Measurements from ENCODE around the gene SIPA1. TPM values are rescaled to one million over a fixed set of nuclear protein-coding genes. Genes with fewer than 3 reads are reported as not detected.

SIPA1 gene
- total RNA-seq, 2 experiments from 2014 or later, result 95.4 to 156 TPM

DNA sequence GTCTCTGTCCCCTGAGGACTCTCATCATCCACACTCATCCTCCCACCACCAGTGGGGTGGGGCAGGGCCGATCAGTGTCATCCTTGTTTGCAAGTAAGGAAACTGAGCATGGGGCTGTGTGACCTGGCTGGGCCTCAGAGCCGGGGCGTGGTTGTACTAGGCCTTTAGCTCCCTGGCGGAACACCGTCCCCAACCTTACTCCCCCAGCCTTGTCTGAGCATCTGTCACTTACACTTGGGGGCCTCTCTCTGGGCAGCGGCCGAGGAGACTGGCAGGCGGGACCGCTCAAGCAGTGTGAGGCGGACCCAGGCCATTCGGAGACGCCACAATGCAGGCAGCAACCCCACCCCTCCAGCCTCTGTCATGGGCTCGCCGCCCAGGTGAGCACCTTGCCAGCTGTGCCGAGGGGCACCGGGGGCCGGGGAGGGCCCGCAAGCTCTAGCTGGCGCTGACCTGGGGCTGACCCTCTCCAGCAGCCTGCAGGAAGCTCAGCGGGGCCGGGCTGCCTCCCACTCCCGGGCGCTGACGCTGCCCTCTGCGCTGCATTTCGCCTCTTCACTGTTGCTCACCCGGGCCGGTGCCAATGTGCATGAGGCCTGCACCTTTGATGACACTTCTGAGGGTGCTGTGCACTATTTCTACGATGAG is 18.5 kb upstream of the SIPA1 start:
- Histone ChIP-seq H3K36me3 (ENCODE audit: insufficient read depth, low read length) (peaks cover 69% of the 10 kb centered on the region), H3K9me2 (ENCODE audit: insufficient read depth, low read length) (no peaks in the 10 kb centered on the region), H3K4me3 (ENCODE audit: low read depth, low read length, poor library complexity, severe bottlenecking) (no peak overlapping the region), H2AFZ (ENCODE audit: low read length) (no peak overlapping the region), H3K79me2 (ENCODE audit: insufficient read depth, low read depth, low read length) (peaks cover 29% of the 10 kb centered on the region), H3K4me1 (ENCODE audit: insufficient read depth, low read length, poor library complexity, severe bottlenecking) (peaks cover 20% of the 10 kb centered on the region), H3K9me3 (ENCODE audit: low read length) (no peaks in the 10 kb centered on the region), H3K27ac (ENCODE audit: low read depth, low read length, poor library complexity, severe bottlenecking) (no peak overlapping the region), H3K4me2 (ENCODE audit: low read length) (no peak overlapping the region), H4K20me1 (ENCODE audit: insufficient read depth, low read length) (no peaks in the 10 kb centered on the region)
- no peak for DNase-seq (ENCODE audit: low spot score)
- TF ChIP-seq, protein P1, sequence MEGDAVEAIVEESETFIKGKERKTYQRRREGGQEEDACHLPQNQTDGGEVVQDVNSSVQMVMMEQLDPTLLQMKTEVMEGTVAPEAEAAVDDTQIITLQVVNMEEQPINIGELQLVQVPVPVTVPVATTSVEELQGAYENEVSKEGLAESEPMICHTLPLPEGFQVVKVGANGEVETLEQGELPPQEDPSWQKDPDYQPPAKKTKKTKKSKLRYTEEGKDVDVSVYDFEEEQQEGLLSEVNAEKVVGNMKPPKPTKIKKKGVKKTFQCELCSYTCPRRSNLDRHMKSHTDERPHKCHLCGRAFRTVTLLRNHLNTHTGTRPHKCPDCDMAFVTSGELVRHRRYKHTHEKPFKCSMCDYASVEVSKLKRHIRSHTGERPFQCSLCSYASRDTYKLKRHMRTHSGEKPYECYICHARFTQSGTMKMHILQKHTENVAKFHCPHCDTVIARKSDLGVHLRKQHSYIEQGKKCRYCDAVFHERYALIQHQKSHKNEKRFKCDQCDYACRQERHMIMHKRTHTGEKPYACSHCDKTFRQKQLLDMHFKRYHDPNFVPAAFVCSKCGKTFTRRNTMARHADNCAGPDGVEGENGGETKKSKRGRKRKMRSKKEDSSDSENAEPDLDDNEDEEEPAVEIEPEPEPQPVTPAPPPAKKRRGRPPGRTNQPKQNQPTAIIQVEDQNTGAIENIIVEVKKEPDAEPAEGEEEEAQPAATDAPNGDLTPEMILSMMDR (conservative IDR thresholded peaks at IDR 0.05; ENCODE audit: low read length), result no peak
- no peak for TF ChIP-seq EZH2phosphoT487 (IDR thresholded peaks at IDR 0.05; ENCODE audit: borderline replicate concordance, low read depth, low read length)
- CTCF ChIA-PET (ENCODE audit: unreplicated experiment), result no interaction called here
- intact Hi-C loops (cut with micrococcal nuclease; ENCODE audit: unreplicated experiment), result no loop called here
- BruUV-seq (replicated peaks), result no TSS peak
- POLR2A ChIA-PET, result no interaction called here

GRCh38 chr11:65620666-65621065 is 17.2 kb upstream of the SIPA1 start:
- H3K36me3 ChIP-seq (ENCODE audit: insufficient read depth, low read length), result peaks cover 80% of the 10 kb centered on the region
- intact Hi-C loops (cut with micrococcal nuclease; ENCODE audit: unreplicated experiment), result no loop called here
- no peaks in the 10 kb centered on the region for H4K20me1 ChIP-seq (ENCODE audit: insufficient read depth, low read length)
- ChIA-PET POLR2A (no interaction called here), CTCF (ENCODE audit: unreplicated experiment) (interaction anchor here (0.6 kb wide), 1 partner anchor 31 kb away, joined by 4 read pairs; no protein-coding TSS in a partner anchor)
- no peak overlapping the region for H3K4me2 ChIP-seq (ENCODE audit: low read length)
- no peaks in the 10 kb centered on the region for H3K9me3 ChIP-seq (ENCODE audit: low read length)
- no peak for DNase-seq (ENCODE audit: low spot score)
- no peaks in the 10 kb centered on the region for H3K9me2 ChIP-seq (ENCODE audit: insufficient read depth, low read length)
- H3K27ac ChIP-seq (ENCODE audit: low read depth, low read length, poor library complexity, severe bottlenecking), result no peak overlapping the region
- BruUV-seq (replicated peaks), result no TSS peak
- H3K79me2 ChIP-seq (ENCODE audit: insufficient read depth, low read depth, low read length), result peaks cover 28% of the 10 kb centered on the region
- peaks cover 20% of the 10 kb centered on the region for H3K4me1 ChIP-seq (ENCODE audit: insufficient read depth, low read length, poor library complexity, severe bottlenecking)
- no peak overlapping the region for H2AFZ ChIP-seq (ENCODE audit: low read length)
- no peak overlapping the region for H3K4me3 ChIP-seq (ENCODE audit: low read depth, low read length, poor library complexity, severe bottlenecking)
- TF ChIP-seq, protein P1 (conservative IDR thresholded peaks at IDR 0.05; ENCODE audit: low read length), result no peak
- TF ChIP-seq EZH2phosphoT487 (IDR thresholded peaks at IDR 0.05; ENCODE audit: borderline replicate concordance, low read depth, low read length), result no peak

- ChIA-PET POLR2A (no interaction called here), CTCF (ENCODE audit: unreplicated experiment) (no interaction called here)
- Histone ChIP-seq H3K4me2 (ENCODE audit: low read length) (no peak overlapping the region), H3K9me3 (ENCODE audit: low read length) (no peaks in the 10 kb centered on the region), H3K27ac (ENCODE audit: low read depth, low read length, poor library complexity, severe bottlenecking) (no peak overlapping the region), H3K4me3 (ENCODE audit: low read depth, low read length, poor library complexity, severe bottlenecking) (no peak overlapping the region), H3K79me2 (ENCODE audit: insufficient read depth, low read depth, low read length) (peaks cover 21% of the 10 kb centered on the region), H4K20me1 (ENCODE audit: insufficient read depth, low read length) (no peaks in the 10 kb centered on the region), H3K4me1 (ENCODE audit: insufficient read depth, low read length, poor library complexity, severe bottlenecking) (peaks cover 20% of the 10 kb centered on the region), H3K36me3 (ENCODE audit: insufficient read depth, low read length) (peaks cover 88% of the 10 kb centered on the region), H3K9me2 (ENCODE audit: insufficient read depth, low read length) (no peaks in the 10 kb centered on the region), H2AFZ (ENCODE audit: low read length) (no peak overlapping the region)
- no TSS peak for BruUV-seq (replicated peaks)
- TF ChIP-seq EZH2phosphoT487 (IDR thresholded peaks at IDR 0.05; ENCODE audit: borderline replicate concordance, low read depth, low read length), result no peak
- TF ChIP-seq, protein P1 (conservative IDR thresholded peaks at IDR 0.05; ENCODE audit: low read length), result no peak
- intact Hi-C loops (cut with micrococcal nuclease; ENCODE audit: unreplicated experiment), result no loop called here
- no peak for DNase-seq (ENCODE audit: low spot score)
These were observed 16.4 kb upstream of the SIPA1 start for GRCh38 chr11:65621460-65621859.
